Prostate gland (tissue), 2 donors: Measurements from ENCODE around the gene SFXN3.

Experiments
- CTCF ChIP-seq, 4 experiments: fragments of 200-600 bp in 2 of 4; fragments of 450-650 bp in 2 of 4; sonication (generic) in 2 of 4; IDR thresholded peaks; 1 replicate in 3 of 4; 2 replicates in 1 of 4; pipeline ENCODE4 v1.5.1; 2016 to 2019; ENCODE audit warnings: antibody characterized with exemption in 4 of 4, mild to moderate bottlenecking in 2 of 4, moderate library complexity in 2 of 4
- POLR2A ChIP-seq: fragments of 450-650 bp; IDR thresholded peaks from one replicate; pipeline ENCODE4 v1.6.1; 2016; ENCODE audit warnings: antibody characterized with exemption, mild to moderate bottlenecking
- POLR2AphosphoS5 ChIP-seq: sonication (generic); formaldehyde crosslinking; IDR thresholded peaks from one replicate; pipeline ENCODE4 v1.6.1; 2017; ENCODE audit warnings: antibody characterized with exemption

- TF ChIP-seq POLR2A (no peak), CTCF (IDR thresholded peaks at IDR 0.05) (no peak), POLR2AphosphoS5 (no peak)
Observed at GRCh38 chr10:101064415-101065030, 33.5 kb downstream of the SFXN3 start.
